HepG2 (cell line): ENCODE data around the gene LARP7. TPM values are rescaled to one million over a fixed set of nuclear protein-coding genes. Genes with fewer than 3 reads are reported as not detected.
A peak's percentile ranks its signal among the peaks of the same experiment; 100 is the strongest.

Source experiments
- FLYWCH1 ChIP-seq: sonication (generic); formaldehyde crosslinking; IDR thresholded peaks from 2 replicates; pipeline ENCODE4 v1.8.1; 2023; ENCODE audit warnings: mild to moderate bottlenecking, missing genetic modification reagents
- HMGXB3 ChIP-seq: sonication (generic); formaldehyde crosslinking; IDR thresholded peaks from 2 replicates; pipeline ENCODE4 v1.4.0; 2020; ENCODE audit warnings: missing genetic modification reagents, borderline replicate concordance
- ISX ChIP-seq: sonication (generic); formaldehyde crosslinking; conservative IDR thresholded peaks from 2 replicates; pipeline ENCODE4 v1.5.0; 2020; ENCODE audit warnings: missing genetic modification reagents
- JUNB ChIP-seq: sonication (generic); formaldehyde crosslinking; IDR thresholded peaks from 2 replicates; pipeline ENCODE4 v1.8.0; 2022; ENCODE audit warnings: missing genetic modification reagents, mild to moderate bottlenecking, borderline replicate concordance
- KMT2B ChIP-seq: IDR thresholded peaks from 2 replicates; pipeline ENCODE4 v1.6.1; 2016; ENCODE audit warnings: missing genetic modification reagents, missing compliant biosample characterization
- MBNL3 ChIP-seq: fragments of 250-450 bp; sonication (Bioruptor Pico); conservative IDR thresholded peaks from 2 replicates; pipeline ENCODE4 v1.8.0; 2022; ENCODE audit warnings: mild to moderate bottlenecking, inconsistent platforms
- NFIC ChIP-seq: IDR thresholded peaks from 2 replicates; pipeline ENCODE4 v1.6.1; 2012; ENCODE audit warnings: mild to moderate bottlenecking, low read length, inconsistent platforms
- NFYB ChIP-seq: sonication (generic); formaldehyde crosslinking; IDR thresholded peaks from 2 replicates; pipeline ENCODE4 v1.4.0; 2020; ENCODE audit warnings: missing genetic modification reagents
- NR2C2 ChIP-seq: sonication (generic); formaldehyde crosslinking; IDR thresholded peaks from 2 replicates; pipeline ENCODE4 v1.4.0; 2020; ENCODE audit warnings: missing genetic modification reagents, mild to moderate bottlenecking, moderate library complexity, borderline replicate concordance
- PRDM4 ChIP-seq: sonication (generic); formaldehyde crosslinking; IDR thresholded peaks from 2 replicates; pipeline ENCODE4 v1.9.0; 2021; ENCODE audit warnings: missing genetic modification reagents, borderline replicate concordance
- RBAK ChIP-seq: sonication (generic); formaldehyde crosslinking; IDR thresholded peaks from 2 replicates; pipeline ENCODE4 v1.5.1; 2020; ENCODE audit warnings: mild to moderate bottlenecking, missing genetic modification reagents
- ZBTB26 ChIP-seq: IDR thresholded peaks from 2 replicates; pipeline ENCODE4 v1.6.1; 2016; ENCODE audit warnings: missing compliant biosample characterization, missing genetic modification reagents, borderline replicate concordance
- ZNF10 ChIP-seq: sonication (generic); formaldehyde crosslinking; IDR thresholded peaks from 2 replicates; pipeline ENCODE4 v1.4.0; 2020; ENCODE audit warnings: mild to moderate bottlenecking, low read depth, missing genetic modification reagents, borderline replicate concordance
- ZNF354B ChIP-seq: sonication (generic); formaldehyde crosslinking; IDR thresholded peaks from 2 replicates; pipeline ENCODE4 v1.8.0; 2022; ENCODE audit warnings: mild to moderate bottlenecking, missing genetic modification reagents
- ZNF430 ChIP-seq: sonication (generic); formaldehyde crosslinking; IDR thresholded peaks from 2 replicates; pipeline ENCODE4 v1.9.0; 2021; ENCODE audit warnings: mild to moderate bottlenecking, missing genetic modification reagents
- ZNF441 ChIP-seq: sonication (generic); formaldehyde crosslinking; IDR thresholded peaks from 2 replicates; pipeline ENCODE4 v1.7.0; 2021; ENCODE audit warnings: missing genetic modification reagents, borderline replicate concordance
- ZNF549 ChIP-seq: sonication (generic); formaldehyde crosslinking; IDR thresholded peaks from 2 replicates; pipeline ENCODE4 v1.5.0; 2020; ENCODE audit warnings: missing genetic modification reagents
- ZNF629 ChIP-seq: sonication (generic); formaldehyde crosslinking; conservative IDR thresholded peaks from 2 replicates; pipeline ENCODE4 v1.5.0; 2020; ENCODE audit warnings: missing genetic modification reagents
- ZNF703 ChIP-seq: sonication (generic); formaldehyde crosslinking; IDR thresholded peaks from 2 replicates; pipeline ENCODE4 v1.5.1; 2020; ENCODE audit warnings: missing genetic modification reagents, mild to moderate bottlenecking, moderate library complexity, borderline replicate concordance
- polyA plus RNA-seq, 8 experiments: library from polyadenylated mRNA; depleted of rRNA in 3 of 8; stranded (reverse) in 7 of 8; unstranded in 1 of 8; fragments of >200 nt; fragmentation: Illumina TruSeq in 4 of 8; extraction: Trizol in 4 of 8; gene quantifications; 2 replicates each; pipeline versions ENCODE4 v1.2.1 to v1.2.3, GENCODE V29; 2011 to 2016; ENCODE audit warnings: low read depth in 4 of 8, missing spikeins in 1 of 8, mixed read lengths in 1 of 8; ENCODE audit not compliant: insufficient read depth in 1 of 8
- total RNA-seq, 5 experiments: library from RNA; depleted of rRNA; stranded (reverse); fragments of >200 nt; fragmentation: Illumina TruSeq; extraction: Trizol; gene quantifications; 2 replicates each; pipeline ENCODE4 v1.2.3, GENCODE V29; 2016; ENCODE audit warnings: low read depth in 1 of 5

Gene LARP7
- total and polyA plus RNA-seq, 2 of the 13 experiments (the other 11 are each of a cell fraction or from before 2014, with no cell fraction given) = 9.7 to 37.1 TPM

- TF ChIP-seq HMGXB3 = peak; percentile 93
- no peak for TF ChIP-seq MBNL3 (CRISPR knock-in tag)
- peak; percentile 48; the same call in 1 of the 2 replicates for TF ChIP-seq ZNF441 (CRISPR knock-in tag)
- TF ChIP-seq ZNF430 (CRISPR knock-in tag) = peak; percentile 80; the same call in 1 of the 2 replicates
- TF ChIP-seq ZNF549 (CRISPR knock-in tag) = no peak
- no peak for TF ChIP-seq FLYWCH1
- 0 out of 2 replicates have a peak, but pooled peaks have one; percentile 27 for TF ChIP-seq JUNB (CRISPR knock-in tag)
- peak; percentile 94 for TF ChIP-seq KMT2B
- TF ChIP-seq RBAK = no peak
- TF ChIP-seq NFIC = no peak
- no peak for TF ChIP-seq ZNF10 (CRISPR knock-in tag)
- TF ChIP-seq ZNF354B (CRISPR knock-in tag) = no peak
- peak; percentile 70 for TF ChIP-seq NR2C2 (CRISPR knock-in tag)
- no peak for TF ChIP-seq ZNF629 (CRISPR knock-in tag)
- TF ChIP-seq ZBTB26 = no peak
- TF ChIP-seq ISX = 0 out of 2 replicates have a peak, but pooled peaks have one; percentile 32
- TF ChIP-seq NFYB (CRISPR knock-in tag) = peak; percentile 84
- no peak for TF ChIP-seq PRDM4 (CRISPR knock-in tag)
- no peak; the same call in 1 of the 2 replicates for TF ChIP-seq ZNF703 (CRISPR knock-in tag)
These were observed at the start of gene LARP7, which contains the start of gene ZGRF1 (continued) for GRCh38 chr4:112636688-112637551.
